H9 (cell line): ENCODE data around the gene CEP112. TPM values are rescaled to one million over a fixed set of nuclear protein-coding genes. Genes with fewer than 3 reads are reported as not detected.

Experiments
- DNase-seq: peaks from one replicate; pipeline ENCODE4 v3.0.0-alpha.2; 2017
- H2AFZ ChIP-seq: one replicate; pipeline ENCODE4 v1.6.1; 2013; ENCODE audit warnings: mild to moderate bottlenecking, low read length, control low read depth, moderate library complexity
- H2AK5ac ChIP-seq: 2 replicates; pipeline ENCODE4 v1.6.1; 2013; ENCODE audit warnings: low read length, control low read depth, mixed read lengths; ENCODE audit not compliant: insufficient read length
- H2BK120ac ChIP-seq: one replicate; pipeline ENCODE4 v1.6.1; 2013; ENCODE audit warnings: low read depth, mild to moderate bottlenecking, low read length, control low read depth, inconsistent platforms; ENCODE audit not compliant: poor library complexity, severe bottlenecking
- H2BK12ac ChIP-seq: 2 replicates; pipeline ENCODE4 v1.6.1; 2013; ENCODE audit warnings: low read length, control low read depth, mixed read lengths, low read depth; ENCODE audit not compliant: insufficient read length
- H2BK15ac ChIP-seq: 2 replicates; pipeline ENCODE4 v1.6.1; 2013; ENCODE audit warnings: low read depth, low read length, control low read depth
- H2BK20ac ChIP-seq: one replicate; pipeline ENCODE4 v1.6.1; 2013; ENCODE audit warnings: low read depth, mild to moderate bottlenecking, low read length, control low read depth, inconsistent platforms; ENCODE audit not compliant: poor library complexity, severe bottlenecking
- H2BK5ac ChIP-seq: 2 replicates; pipeline ENCODE4 v1.6.1; 2013; ENCODE audit warnings: low read length, control low read depth, mixed read lengths; ENCODE audit not compliant: insufficient read length
- H3K14ac ChIP-seq: 2 replicates; pipeline ENCODE4 v1.6.1; 2013; ENCODE audit warnings: low read length, control low read depth; ENCODE audit not compliant: insufficient read depth
- H3K18ac ChIP-seq: 2 replicates; pipeline ENCODE4 v1.6.1; 2013; ENCODE audit warnings: low read depth, mild to moderate bottlenecking, mixed read lengths, low read length, control low read depth; ENCODE audit not compliant: insufficient read length
- H3K23ac ChIP-seq: 2 replicates; pipeline ENCODE4 v1.6.1; 2013; ENCODE audit warnings: low read length, control low read depth, mixed read lengths, low read depth; ENCODE audit not compliant: insufficient read length
- H3K23me2 ChIP-seq: 2 replicates; pipeline ENCODE4 v1.6.1; 2013; ENCODE audit warnings: low read depth, mild to moderate bottlenecking, mixed read lengths, low read length, control low read depth; ENCODE audit not compliant: insufficient read length, poor library complexity, severe bottlenecking
- H3K27ac ChIP-seq: 2 replicates; pipeline ENCODE4 v1.5.1; 2013; ENCODE audit warnings: low read length, control low read depth, mixed read lengths, low read depth; ENCODE audit not compliant: insufficient read length
- H3K27me3 ChIP-seq: 2 replicates; pipeline ENCODE4 v1.6.1; 2013; ENCODE audit warnings: low read length, control low read depth, inconsistent platforms; ENCODE audit not compliant: insufficient read depth
- H3K4ac ChIP-seq: 2 replicates; pipeline ENCODE4 v1.6.1; 2013; ENCODE audit warnings: low read depth, mild to moderate bottlenecking, control low read depth, inconsistent platforms, low read length, moderate library complexity
- H3K4me1 ChIP-seq: 2 replicates; pipeline ENCODE4 v1.6.1; 2013; ENCODE audit warnings: low read length, control low read depth, inconsistent platforms; ENCODE audit not compliant: insufficient read depth
- H3K4me2 ChIP-seq: 2 replicates; pipeline ENCODE4 v1.6.1; 2013; ENCODE audit warnings: low read length, control low read depth, mixed read lengths; ENCODE audit not compliant: insufficient read length, insufficient read depth
- H3K56ac ChIP-seq: 2 replicates; pipeline ENCODE4 v1.6.1; 2013; ENCODE audit warnings: low read depth, mild to moderate bottlenecking, mixed read lengths, low read length, control low read depth; ENCODE audit not compliant: insufficient read length
- H3K79me1 ChIP-seq: 2 replicates; pipeline ENCODE4 v1.6.1; 2013; ENCODE audit warnings: low read depth, mild to moderate bottlenecking, moderate library complexity, low read length, control low read depth, inconsistent platforms; ENCODE audit not compliant: insufficient read depth, poor library complexity, severe bottlenecking
- H3K79me2 ChIP-seq: 2 replicates; pipeline ENCODE4 v1.6.1; 2013; ENCODE audit warnings: low read length, control low read depth, inconsistent platforms; ENCODE audit not compliant: insufficient read depth
- H3K9ac ChIP-seq: 2 replicates; pipeline ENCODE4 v1.6.1; 2013; ENCODE audit warnings: low read length, control low read depth, mixed read lengths; ENCODE audit not compliant: insufficient read length; ENCODE audit errors: extremely low read depth
- H3K9me3 ChIP-seq: one replicate; pipeline ENCODE4 v1.6.1; 2013; ENCODE audit warnings: low read depth, low read length, inconsistent platforms; ENCODE audit not compliant: control insufficient read depth
- H3T11ph ChIP-seq: one replicate; pipeline ENCODE4 v1.6.1; 2013; ENCODE audit warnings: mild to moderate bottlenecking, low read length, control low read depth, inconsistent platforms
- H4K20me1 ChIP-seq: one replicate; pipeline ENCODE4 v1.6.1; 2013; ENCODE audit not compliant: control insufficient read depth, insufficient read length, insufficient read depth
- H4K5ac ChIP-seq: 2 replicates; pipeline ENCODE4 v1.6.1; 2013; ENCODE audit warnings: low read depth, mild to moderate bottlenecking, mixed read lengths, low read length, control low read depth; ENCODE audit not compliant: insufficient read length
- H4K8ac ChIP-seq: replicated peaks from 2 replicates; pipeline ENCODE4 v1.6.1; 2013; ENCODE audit warnings: low read length, control low read depth, mixed read lengths, low read depth; ENCODE audit not compliant: insufficient read length
- H4K91ac ChIP-seq: 2 replicates; pipeline ENCODE4 v1.6.1; 2013; ENCODE audit warnings: low read depth, mild to moderate bottlenecking, moderate library complexity, mixed read lengths, low read length, control low read depth; ENCODE audit not compliant: insufficient read length
- H3K27ac Mint-ChIP-seq, 3 experiments: 2 replicates in 2 of 3; 3 replicates in 1 of 3; pipeline ENCODE4 v1.8.0; 2020 to 2021; ENCODE audit warnings: mixed read lengths in 3 of 3, mild to moderate bottlenecking in 1 of 3, moderate library complexity in 1 of 3
- H3K27me3 Mint-ChIP-seq: 2 replicates; pipeline ENCODE4 v1.8.0; 2021; ENCODE audit warnings: low read depth, mild to moderate bottlenecking, moderate library complexity, mixed read lengths
- H3K36me3 Mint-ChIP-seq, 3 experiments: 2 replicates in 2 of 3; 3 replicates in 1 of 3; pipeline ENCODE4 v1.8.0; 2020 to 2021; ENCODE audit warnings: low read depth in 3 of 3, mixed read lengths in 3 of 3; ENCODE audit not compliant: insufficient read depth in 1 of 3
- H3K4me1 Mint-ChIP-seq, 2 experiments: 2 replicates each; pipeline ENCODE4 v1.8.0; 2020; ENCODE audit warnings: mixed read lengths in 2 of 2
- H3K4me3 Mint-ChIP-seq, 2 experiments: 2 replicates in 1 of 2; 3 replicates in 1 of 2; pipeline ENCODE4 v1.8.0; 2020 to 2021; ENCODE audit warnings: mild to moderate bottlenecking in 2 of 2, mixed read lengths in 2 of 2, moderate library complexity in 1 of 2
- H3K9me3 Mint-ChIP-seq, 2 experiments: 2 replicates in 1 of 2; 3 replicates in 1 of 2; pipeline ENCODE4 v1.8.0; 2020; ENCODE audit warnings: mild to moderate bottlenecking in 2 of 2, mixed read lengths in 2 of 2, moderate library complexity in 1 of 2
- WGBS: extraction: QIAGEN DNeasy Blood & Tissue Kit; methylation state at CpG from one replicate; pipeline ENCODE4 v1.1.7; 2013; ENCODE audit warnings: missing lambda C conversion rate, low lambda C conversion rate, mixed read lengths; ENCODE audit not compliant: insufficient read length; ENCODE audit errors: extremely low coverage; 5-methylcytosine and 5-hydroxymethylcytosine counted together
- total RNA-seq: library from RNA; stranded (reverse); gene quantifications from 2 replicates; pipeline ENCODE4 v1.2.1, GENCODE V29; 2021
- TF ChIP-seq, protein P1 (sequence below): fragments of 200-600 bp; sonication (generic); conservative IDR thresholded peaks from 3 replicates; pipeline ENCODE4 v1.8.0; 2021; ENCODE audit warnings: antibody characterized with exemption, mild to moderate bottlenecking

Gene CEP112
- total RNA-seq, 1 experiment from 2014 or later = 5.4 TPM

DNA sequence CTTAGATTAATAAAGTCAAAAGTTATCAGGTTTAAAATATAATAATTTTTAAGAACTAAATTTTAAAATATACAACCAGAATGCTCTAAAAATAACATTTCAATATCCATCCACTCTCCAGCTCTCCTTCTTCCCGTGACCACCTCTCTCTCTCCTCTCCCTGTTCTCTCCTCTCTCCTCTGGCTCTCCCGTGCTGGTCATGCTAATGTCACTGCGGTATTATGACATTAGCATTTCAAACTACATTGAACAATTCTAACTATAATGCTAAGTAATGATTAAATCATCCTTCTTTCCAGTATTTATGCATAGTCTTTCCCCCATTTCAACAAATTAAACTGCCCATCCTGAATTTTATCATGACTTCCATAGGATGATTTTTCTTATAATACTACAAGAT is 154.7 kb downstream of the CEP112 start:
- H3K4me1 ChIP-seq = no peaks in the 10 kb centered on the region
- H2BK5ac ChIP-seq = no peak overlapping the region
- Mint-ChIP-seq H3K36me3 (no peaks in the 10 kb centered on the region), H3K9me3 (no peaks in the 10 kb centered on the region), H3K27ac (no peak overlapping the region), H3K4me1 (peaks cover 4 to 5% of the 10 kb centered on the region in 2 experiments; a peak in 3 of 4 replicates), H3K27me3 (no peaks in the 10 kb centered on the region), H3K4me3 (no peak overlapping the region)
- no peak overlapping the region for H3K18ac ChIP-seq
- H3K79me2 ChIP-seq = no peaks in the 10 kb centered on the region
- no peak overlapping the region for H4K5ac ChIP-seq
- H2BK15ac ChIP-seq = no peak overlapping the region
- no peak overlapping the region for H2BK120ac ChIP-seq
- no peak overlapping the region for H2BK20ac ChIP-seq
- H3K9me3 ChIP-seq = no peaks in the 10 kb centered on the region
- H3K4me2 ChIP-seq = no peak overlapping the region
- H2AK5ac ChIP-seq = no peak overlapping the region
- H3K9ac ChIP-seq = no peak overlapping the region
- no peak overlapping the region for H3K23ac ChIP-seq
- no peaks in the 10 kb centered on the region for H4K20me1 ChIP-seq
- no peak overlapping the region for H3K14ac ChIP-seq
- TF ChIP-seq, protein P1, sequence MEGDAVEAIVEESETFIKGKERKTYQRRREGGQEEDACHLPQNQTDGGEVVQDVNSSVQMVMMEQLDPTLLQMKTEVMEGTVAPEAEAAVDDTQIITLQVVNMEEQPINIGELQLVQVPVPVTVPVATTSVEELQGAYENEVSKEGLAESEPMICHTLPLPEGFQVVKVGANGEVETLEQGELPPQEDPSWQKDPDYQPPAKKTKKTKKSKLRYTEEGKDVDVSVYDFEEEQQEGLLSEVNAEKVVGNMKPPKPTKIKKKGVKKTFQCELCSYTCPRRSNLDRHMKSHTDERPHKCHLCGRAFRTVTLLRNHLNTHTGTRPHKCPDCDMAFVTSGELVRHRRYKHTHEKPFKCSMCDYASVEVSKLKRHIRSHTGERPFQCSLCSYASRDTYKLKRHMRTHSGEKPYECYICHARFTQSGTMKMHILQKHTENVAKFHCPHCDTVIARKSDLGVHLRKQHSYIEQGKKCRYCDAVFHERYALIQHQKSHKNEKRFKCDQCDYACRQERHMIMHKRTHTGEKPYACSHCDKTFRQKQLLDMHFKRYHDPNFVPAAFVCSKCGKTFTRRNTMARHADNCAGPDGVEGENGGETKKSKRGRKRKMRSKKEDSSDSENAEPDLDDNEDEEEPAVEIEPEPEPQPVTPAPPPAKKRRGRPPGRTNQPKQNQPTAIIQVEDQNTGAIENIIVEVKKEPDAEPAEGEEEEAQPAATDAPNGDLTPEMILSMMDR = no peak
- H3K23me2 ChIP-seq = no peaks in the 10 kb centered on the region
- H3K56ac ChIP-seq = no peak overlapping the region
- no peaks in the 10 kb centered on the region for H3K27me3 ChIP-seq
- H3K27ac ChIP-seq = no peak overlapping the region
- H4K91ac ChIP-seq = no peak overlapping the region
- H3K4ac ChIP-seq = no peak overlapping the region
- no CpG with 5 or more reads among the region's 3 CpGs for WGBS
- H3T11ph ChIP-seq = no peak overlapping the region
- DNase-seq = no peak
- no peak overlapping the region for H2BK12ac ChIP-seq
- H2AFZ ChIP-seq = no peak overlapping the region
- no peaks in the 10 kb centered on the region for H3K79me1 ChIP-seq
- no peak overlapping the region for H4K8ac ChIP-seq
